Measurements from ENCODE around the gene NELFA.

GRCh38 chr4:2009651-2010233, 968 bp upstream of the NELFA start:
- TF ChIP-seq CTCF (IDR thresholded peaks at IDR 0.05) (peak in 1 of 2 donors; percentile 9), POLR2A (IDR thresholded peaks at IDR 0.05) (no peak), EP300 (IDR thresholded peaks at IDR 0.05) (no peak), POLR2AphosphoS5 (IDR thresholded peaks at IDR 0.05) (no peak)
